GM04503 (cell line): ENCODE measurements around the gene SIX4.

ENCODE experiments used
- DNase-seq: peaks from one replicate; pipeline ENCODE4 v3.0.0-alpha.2; 2012; ENCODE audit warnings: low read depth

The SIX4 gene

DNA sequence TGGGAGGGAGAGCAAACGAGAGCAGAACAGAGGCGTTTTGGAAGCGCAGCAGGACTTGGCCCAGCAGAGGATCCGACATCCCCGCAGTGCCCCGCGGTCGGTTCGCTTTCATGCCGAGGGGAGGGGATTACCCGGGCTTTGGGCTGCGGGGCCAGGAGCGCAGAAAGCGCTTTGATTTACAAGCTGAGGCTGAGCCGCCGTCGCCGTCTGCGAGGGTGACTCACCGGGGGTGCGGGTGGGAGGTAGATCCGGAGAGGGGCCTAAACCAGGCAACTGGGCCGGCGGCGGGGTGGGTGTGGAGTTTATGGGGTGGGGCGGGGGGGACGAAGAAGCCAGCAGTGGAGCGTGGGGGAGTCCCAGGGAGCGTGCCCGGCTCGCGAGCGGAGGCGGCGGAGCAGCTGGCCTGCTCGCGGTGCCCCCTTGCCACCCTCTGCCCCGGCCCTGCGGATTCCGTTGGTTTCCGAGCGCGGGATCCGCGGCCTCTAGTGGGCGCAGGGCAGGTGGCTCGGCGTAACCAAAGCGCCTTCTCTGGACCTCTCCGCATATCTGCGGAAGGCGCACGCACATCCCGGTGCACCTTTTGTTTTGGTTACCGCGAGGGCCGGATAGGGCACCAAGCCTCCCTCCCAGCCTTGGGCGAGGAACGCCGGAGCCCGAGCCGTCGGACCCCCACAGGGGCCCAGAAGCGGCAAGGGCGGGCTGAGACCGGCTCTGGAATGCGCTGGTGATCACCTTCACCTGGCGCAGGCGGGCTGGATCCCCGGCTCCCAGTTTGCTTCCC is 2.6 kb downstream of the SIX4 start:
- no peak for DNase-seq

DNA sequence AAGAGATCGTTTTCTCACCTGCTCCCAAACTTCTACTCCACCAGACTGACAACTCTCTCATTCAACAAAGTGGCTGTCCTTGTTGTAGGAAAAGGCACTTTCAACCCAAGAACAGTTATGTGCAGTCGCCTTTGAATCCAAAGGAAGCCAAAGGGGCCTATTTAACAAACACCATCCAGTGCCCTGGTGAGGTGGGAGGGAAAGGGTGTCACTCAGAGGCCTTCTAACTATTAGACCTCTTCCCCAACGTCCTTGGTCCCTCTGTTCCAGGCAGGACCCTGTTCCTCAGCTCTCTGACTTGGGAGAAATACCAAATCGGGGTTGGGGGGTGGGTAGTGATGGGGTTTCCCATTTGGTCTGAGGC is 3.2 kb downstream of the SIX4 start:
- no peak for DNase-seq

GRCh38 chr14:60720391-60720790 is 3.8 kb downstream of the SIX4 start:
- no peak for DNase-seq

DNA sequence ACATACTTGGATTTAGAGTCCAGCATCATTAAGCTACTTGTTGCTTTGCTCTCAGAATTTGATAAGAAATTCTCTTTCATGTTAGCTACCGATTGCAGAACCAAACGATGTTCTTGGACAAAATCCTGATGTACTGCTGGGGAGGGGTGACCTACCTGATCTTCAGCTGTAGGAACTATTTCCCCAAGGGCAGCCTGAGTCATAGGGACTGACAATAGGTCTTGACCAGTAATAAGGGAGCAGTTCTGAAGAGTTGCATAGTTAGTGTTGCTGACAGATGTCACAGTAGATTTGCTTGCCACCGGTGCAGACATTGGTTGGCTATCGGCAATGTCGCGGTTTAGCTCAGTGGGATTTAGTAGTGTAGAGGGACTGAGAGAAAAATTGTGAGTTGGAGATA is 10.6 kb downstream of the SIX4 start:
- DNase-seq: no peak

- no peak for DNase-seq
Observed at GRCh38 chr14:60710494-60710893, 13.7 kb downstream of the SIX4 start.

DNA sequence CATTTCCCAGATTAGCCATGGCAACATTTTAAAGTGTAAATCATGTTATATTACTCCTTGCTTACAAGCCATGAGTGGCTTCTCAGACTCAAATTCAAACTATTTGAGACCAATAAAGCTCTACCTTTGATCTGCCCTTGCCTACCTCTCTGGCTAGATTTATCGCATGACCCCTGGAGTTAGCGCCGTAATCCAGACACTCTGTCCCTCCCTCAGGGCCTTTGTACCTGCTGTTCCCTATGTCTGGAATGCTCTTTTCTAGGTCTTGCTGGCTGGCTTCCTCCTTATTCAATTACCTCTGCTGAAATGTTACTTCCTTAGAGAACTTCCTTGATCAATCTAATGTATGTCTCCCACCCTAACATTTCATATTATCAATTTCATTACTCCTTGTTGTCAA is 16.3 kb downstream of the SIX4 start:
- DNase-seq: no peak

DNA sequence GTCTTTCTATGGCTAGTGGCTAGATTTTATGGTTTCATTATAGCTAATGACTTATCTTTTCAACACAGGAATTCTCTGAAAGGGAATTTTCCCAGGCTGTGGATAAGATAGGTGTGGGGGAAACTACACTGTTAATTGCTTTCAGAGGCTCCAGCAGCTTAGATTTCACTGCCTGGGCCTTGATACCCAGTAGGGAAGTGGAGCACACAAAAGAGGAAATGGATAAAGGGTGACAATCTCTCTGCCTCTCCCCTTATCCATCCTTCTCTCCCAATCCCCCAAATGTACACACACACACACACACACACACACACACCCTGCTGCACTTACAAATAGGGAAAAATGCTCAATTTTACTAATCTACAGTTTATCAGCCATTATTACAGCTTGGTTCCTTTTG is 19.1 kb downstream of the SIX4 start:
- no peak for DNase-seq

DNA sequence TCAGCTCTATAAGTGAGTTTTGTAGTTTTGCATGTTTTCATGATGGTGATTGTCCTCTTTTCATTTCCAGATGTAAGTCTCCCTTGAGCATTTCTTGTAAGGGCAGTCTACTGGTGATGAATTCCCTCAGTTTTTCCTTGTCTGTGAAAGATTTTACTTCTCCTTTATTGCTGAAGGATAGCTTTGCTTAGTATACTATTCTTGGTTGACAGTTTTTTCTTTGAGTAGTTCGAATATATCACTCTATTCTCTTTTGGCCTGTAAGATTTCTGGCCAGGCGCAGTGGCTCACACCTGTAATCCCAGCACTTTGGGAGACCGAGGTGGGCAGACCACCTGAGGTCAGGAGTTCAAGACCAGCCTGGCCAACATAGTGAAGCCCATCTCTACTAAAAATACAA is 23.6 kb downstream of the SIX4 start:
- DNase-seq: no peak

DNA sequence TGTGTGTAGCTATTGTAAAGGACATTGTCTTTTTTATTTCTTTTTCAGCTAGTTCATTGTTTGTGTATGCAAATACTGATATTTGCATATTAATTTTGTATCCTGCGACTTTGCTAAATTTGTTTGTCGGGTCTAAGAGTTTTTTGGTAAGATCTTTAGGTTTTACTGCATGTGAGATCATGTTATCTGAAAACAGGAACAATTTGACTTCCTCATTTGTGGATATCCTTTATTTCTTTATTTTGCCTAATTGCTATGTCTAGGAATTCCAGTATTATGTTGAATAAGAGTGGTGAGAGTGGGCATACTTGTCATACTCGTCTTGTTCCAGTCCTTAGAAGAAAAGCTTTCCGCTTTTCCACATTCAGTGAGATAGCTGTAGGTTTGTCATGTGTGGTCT is 28.8 kb downstream of the SIX4 start:
- no peak for DNase-seq

DNA sequence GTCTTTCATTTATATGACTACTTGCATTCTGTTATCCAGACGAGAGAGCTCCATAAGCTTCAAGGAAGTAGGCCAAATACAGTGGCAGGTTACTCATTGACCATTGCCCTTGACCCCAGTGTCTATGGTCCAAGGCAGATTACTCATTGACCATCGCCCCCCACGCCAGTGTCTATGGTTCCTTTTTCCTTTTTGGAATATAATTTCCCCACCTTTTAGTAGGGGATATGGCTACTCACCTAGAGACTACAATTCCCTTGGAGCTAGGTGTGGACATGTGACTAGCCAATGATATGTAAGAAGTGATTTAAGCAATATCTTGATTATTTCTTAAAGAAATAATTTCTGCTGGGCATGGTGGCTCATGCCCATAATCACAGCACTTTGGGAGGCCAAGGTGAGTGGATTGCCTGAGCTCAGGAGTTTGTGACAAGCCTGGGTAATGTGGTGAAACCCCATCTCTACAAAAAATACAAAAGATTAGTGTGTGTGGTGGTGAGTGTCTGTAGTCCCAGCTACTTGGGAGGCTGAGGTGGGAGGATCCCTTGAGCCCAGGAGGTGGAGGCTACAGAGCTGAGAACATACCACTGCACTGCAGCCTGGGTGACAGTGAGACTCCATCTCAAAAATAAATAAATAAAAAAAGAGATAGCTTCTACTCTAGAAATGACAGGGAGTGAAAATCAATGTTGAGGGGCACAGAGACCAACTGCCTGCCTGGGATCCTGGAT is 32.6 kb downstream of the SIX4 start:
- DNase-seq: no peak

DNA sequence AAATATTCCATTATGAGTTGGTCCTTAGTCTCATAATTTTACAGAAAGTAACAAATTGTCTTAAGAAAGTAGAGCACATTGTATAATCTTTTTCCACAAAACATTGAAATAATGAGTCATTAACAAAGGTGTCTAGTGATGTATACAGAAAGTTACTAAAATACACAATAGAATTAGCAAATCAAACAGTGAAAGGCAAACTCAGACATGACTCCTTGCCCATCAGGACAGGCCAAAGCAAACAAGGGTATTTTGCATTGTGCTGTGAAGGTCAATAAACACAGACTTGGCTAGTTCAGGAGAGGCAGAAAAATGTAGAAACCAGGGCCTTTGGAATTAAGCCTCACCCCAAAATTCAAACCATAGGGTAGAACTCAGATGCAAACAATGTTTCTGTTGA is 37.3 kb downstream of the SIX4 start:
- DNase-seq: no peak

- DNase-seq: no peak
Observed at GRCh38 chr14:60684203-60684602, 39.9 kb downstream of the SIX4 start.

DNA sequence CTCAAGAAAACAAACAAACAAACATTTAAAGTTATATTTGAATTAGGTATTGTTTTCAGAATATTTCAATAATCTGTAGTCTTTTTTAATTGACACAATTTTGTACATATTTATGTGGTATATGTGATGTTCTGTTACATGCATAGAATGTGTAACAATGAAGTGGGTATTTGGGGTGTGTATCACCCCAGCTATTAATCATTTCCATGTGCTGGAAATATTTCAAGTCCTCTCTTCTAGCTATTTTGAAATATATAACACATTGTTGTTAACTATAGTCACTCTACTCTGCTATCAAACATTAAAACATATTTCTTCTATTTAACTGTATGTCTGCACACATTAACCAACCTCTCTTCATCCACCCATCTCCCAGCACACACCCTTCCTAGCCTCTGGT is 42.9 kb downstream of the SIX4 start:
- no peak for DNase-seq

DNA sequence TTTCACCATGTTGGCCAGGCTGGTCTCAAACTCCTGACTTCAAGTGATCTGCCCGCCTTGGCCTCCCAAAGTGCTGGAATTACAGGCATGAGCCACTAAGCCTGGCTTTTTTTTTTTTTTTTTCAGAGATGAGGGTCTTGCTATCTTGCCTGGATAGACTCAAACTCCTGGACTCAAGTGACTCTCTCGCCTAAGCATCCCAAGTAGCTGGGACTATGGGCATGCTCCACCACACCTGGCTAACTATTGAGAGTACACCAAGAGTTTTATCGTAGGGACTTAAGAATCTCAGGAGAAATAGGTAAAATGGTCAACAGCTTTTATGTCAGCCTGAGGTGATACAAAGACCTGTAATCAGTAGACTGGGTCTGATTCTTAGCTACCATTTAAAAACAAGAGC is 43.6 kb downstream of the SIX4 start:
- no peak for DNase-seq

DNA sequence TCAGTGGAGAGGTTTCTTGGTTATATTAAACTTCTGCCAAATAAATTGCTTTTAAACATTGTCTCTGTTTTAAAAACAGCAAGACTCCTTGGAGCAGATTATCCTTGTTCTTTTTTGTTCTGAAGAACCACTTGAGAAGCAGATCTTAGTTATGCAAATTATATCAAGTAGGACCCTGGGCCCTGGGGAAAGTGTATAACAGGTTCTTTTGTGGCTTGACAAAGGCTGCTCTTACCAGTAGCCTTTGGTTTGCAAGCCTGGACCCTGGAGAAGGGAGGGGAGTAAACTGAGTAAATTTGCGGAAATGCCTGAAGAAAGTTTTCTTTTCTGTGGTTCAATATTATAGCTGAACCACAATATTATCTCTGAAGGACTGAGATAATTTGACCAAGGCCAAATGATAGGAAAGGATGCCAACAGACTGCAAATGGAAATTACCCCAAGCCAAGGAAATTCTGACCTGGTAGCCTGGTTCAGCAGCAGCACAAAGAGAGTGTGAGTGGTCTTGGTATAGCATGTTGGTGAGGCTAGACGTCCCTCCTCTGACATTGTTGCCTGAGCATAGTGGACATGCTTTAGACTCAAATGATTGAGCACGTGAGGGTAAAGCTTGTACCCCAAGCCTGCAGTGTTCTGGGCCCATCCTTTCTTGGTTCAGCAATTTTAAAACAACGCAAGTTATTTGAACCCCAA is 44.4 kb downstream of the SIX4 start:
- no peak for DNase-seq

- DNase-seq: no peak
Observed at GRCh38 chr14:60677701-60678100, 46.5 kb downstream of the SIX4 start.

GRCh38 chr14:60670989-60671388 is 53.2 kb downstream of the SIX4 start:
- no peak for DNase-seq

GRCh38 chr14:60668431-60669112 is 55.6 kb downstream of the SIX4 start:
- no peak for DNase-seq

GRCh38 chr14:60665177-60665550 is 59.0 kb downstream of the SIX4 start:
- DNase-seq: no peak

GRCh38 chr14:60662982-60663381 is 61.2 kb downstream of the SIX4 start:
- DNase-seq: no peak

- no peak for DNase-seq
Observed at GRCh38 chr14:60661721-60662120, 62.4 kb downstream of the SIX4 start.
